GM23248 (cell line): ENCODE results near the gene CAST.

Experiments
- EZH2 ChIP-seq: fragments of 200-600 bp; sonication (generic); IDR thresholded peaks from 2 replicates; pipeline ENCODE4 v1.6.1; 2018; ENCODE audit warnings: antibody characterized with exemption, mild to moderate bottlenecking; ENCODE audit not compliant: insufficient read depth, poor library complexity, severe bottlenecking
- EZH2phosphoT487 ChIP-seq: fragments of 200-600 bp; sonication (generic); IDR thresholded peaks from 2 replicates; pipeline ENCODE4 v1.6.1; 2018; ENCODE audit warnings: antibody characterized with exemption, moderate library complexity, mild to moderate bottlenecking, low read depth; ENCODE audit not compliant: insufficient read depth

DNA sequence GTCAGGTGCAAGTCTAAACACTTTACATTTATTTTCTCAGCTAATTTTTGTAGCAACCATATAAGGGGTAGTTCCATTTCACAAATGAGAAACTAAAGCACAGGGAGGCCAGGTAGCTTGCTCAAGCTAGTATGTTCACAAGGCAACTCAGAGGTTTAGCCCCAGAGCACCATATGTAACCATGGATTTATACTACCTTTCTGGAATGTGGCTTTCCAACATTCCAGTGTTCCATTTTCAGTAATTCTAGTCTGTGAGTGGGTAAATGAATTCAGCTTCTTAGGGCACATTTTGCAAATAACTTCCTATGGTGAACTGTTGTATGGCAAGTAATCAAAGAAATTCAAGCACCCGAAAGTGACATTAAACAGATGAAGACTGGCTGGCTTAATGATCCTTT is 25.0 kb upstream of the CAST start:
- TF ChIP-seq EZH2 (no peak), EZH2phosphoT487 (no peak)
